OCI-LY3 (cell line): ENCODE data around the gene KIF25.

Experiments used
- CTCF ChIP-seq: fragments of 200-600, 300-600 bp; sonication (generic); IDR thresholded peaks from 2 replicates; pipeline ENCODE4 v1.5.1; 2014; ENCODE audit warnings: antibody characterized with exemption, low read length, low read depth
- EZH2phosphoT487 ChIP-seq: fragments of 200-600 bp; shearing (Covaris generic); IDR thresholded peaks from 2 replicates; pipeline ENCODE4 v1.6.1; 2018; ENCODE audit warnings: antibody characterized with exemption, mixed run types, low read depth

- no peak for TF ChIP-seq CTCF
- no peak for TF ChIP-seq EZH2phosphoT487
Observed at GRCh38 chr6:168083514-168083885, 86.0 kb downstream of the KIF25 start.
